Measurements from ENCODE around the gene INSYN2A. TPM values are rescaled to one million over a fixed set of nuclear protein-coding genes. Genes with fewer than 3 reads are reported as not detected.

Gene INSYN2A
- total and polyA plus RNA-seq, 11 donors: 0.01 to 0.37 (median 0.11) TPM; not detected in 4

GRCh38 chr10:127227663-127228062 is 31.3 kb upstream of the INSYN2A start:
- Histone ChIP-seq H3K4me1 (no peaks in the 10 kb centered on the region), H3K27ac (no peak overlapping the region), H3K36me3 (no peaks in the 10 kb centered on the region), H3K9me3 (no peaks in the 10 kb centered on the region), H3K4me3 (no peak overlapping the region), H3K27me3 (no peaks in the 10 kb centered on the region)
- no peak for DNase-seq
- intact Hi-C loops (cut with DNase I): no loop called here
- no peak for ATAC-seq
- no peak for TF ChIP-seq CTCF (IDR thresholded peaks at IDR 0.05)
- 93 to 100% (median 96%) methylated on average over 1 of the region's 1 CpG for WGBS, 4 donors

DNA sequence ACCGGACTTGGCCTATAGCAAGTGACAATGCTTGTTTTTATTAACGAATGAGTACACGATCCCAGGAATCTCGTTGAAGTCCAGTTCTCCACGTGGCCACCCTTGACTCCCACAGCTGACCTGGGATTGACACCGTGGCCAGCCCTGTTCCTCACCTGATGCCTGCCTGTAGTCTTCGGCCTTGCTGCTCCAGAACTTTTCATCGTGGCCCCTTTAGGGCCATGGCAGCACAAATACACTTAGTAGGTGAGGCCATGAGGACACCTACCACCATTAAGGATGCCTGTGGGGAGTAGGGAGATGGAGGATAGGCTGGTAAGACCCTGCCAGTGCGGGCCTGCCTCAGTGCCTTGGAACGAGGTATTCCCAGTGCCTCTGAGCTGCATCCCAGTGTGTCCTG is 30.6 kb upstream of the INSYN2A start:
- 95 to 99% (median 96%) methylated on average over 9 to 10 of the region's 10 CpGs for WGBS, 4 donors
- Histone ChIP-seq H3K9me3 (no peaks in the 10 kb centered on the region), H3K27me3 (no peaks in the 10 kb centered on the region), H3K4me3 (no peak overlapping the region), H3K36me3 (no peaks in the 10 kb centered on the region), H3K4me1 (no peaks in the 10 kb centered on the region), H3K27ac (no peak overlapping the region)
- intact Hi-C loops (cut with DNase I): no loop called here
- TF ChIP-seq POLR2A (IDR thresholded peaks at IDR 0.05) (no peak), CTCF (IDR thresholded peaks at IDR 0.05) (no peak)
- DNase-seq: no peak
- peak in 1 of 4 donors; percentile 18 for ATAC-seq

- no peaks in the 10 kb centered on the region for H3K4me1 ChIP-seq
- TF ChIP-seq POLR2A (IDR thresholded peaks at IDR 0.05): no peak
- TF ChIP-seq CTCF (IDR thresholded peaks at IDR 0.05): no peak
- no peak overlapping the region for H3K4me3 ChIP-seq
- intact Hi-C loops (cut with DNase I): no loop called here
- DNase-seq: no peak
- ATAC-seq: no peak
- 80 to 85% (median 84%) methylated on average over 3 of the region's 3 CpGs for WGBS, 4 donors
- H3K36me3 ChIP-seq: no peaks in the 10 kb centered on the region
- peaks cover 0 to 9% (median 0%) of the 10 kb centered on the region in 12 donors for H3K9me3 ChIP-seq
- H3K27me3 ChIP-seq: no peaks in the 10 kb centered on the region
- no peak overlapping the region for H3K27ac ChIP-seq
Measured at GRCh38 chr10:127221281-127221680, 24.9 kb upstream of the INSYN2A start.

- intact Hi-C loops (cut with DNase I): no loop called here
Measured at GRCh38 chr10:127218658-127219057, 22.3 kb upstream of the INSYN2A start.

More at GRCh38 chr10:127218658-127219057, 22.3 kb upstream of the INSYN2A start:
- Histone ChIP-seq H3K27ac (no peak overlapping the region), H3K36me3 (no peaks in the 10 kb centered on the region), H3K27me3 (no peaks in the 10 kb centered on the region), H3K4me3 (no peak overlapping the region), H3K4me1 (no peaks in the 10 kb centered on the region), H3K9me3 (peaks cover 0 to 9% (median 0%) of the 10 kb centered on the region in 12 donors)
- TF ChIP-seq POLR2A (IDR thresholded peaks at IDR 0.05) (no peak), CTCF (IDR thresholded peaks at IDR 0.05) (no peak)
- no peak for ATAC-seq
- 85 to 99% (median 95%) methylated on average over 3 of the region's 3 CpGs for WGBS, 4 donors
- no peak for DNase-seq

All from heart left ventricle (tissue), 16 donors.